Activated gamma-delta T cell treated with anti-CD3 and anti-CD28 coated beads, Interleukin-2, amount 50 U/mL, for 16 hours (primary cell): ENCODE data around the gene PSMA6.
"Not testable (repeated sequence)": the region's sequence is repeated elsewhere in the genome, so short reads cannot be mapped to it uniquely, and the experiment has no call there.

Experiments used
- DNase-seq: peaks from one replicate; pipeline ENCODE4 v3.0.0-alpha.2; 2020; ENCODE audit warnings: low read depth

Gene PSMA6

GRCh38 chr14:35326375-35326774 is 34.2 kb downstream of the PSMA6 start:
- no peak for DNase-seq

- no peak for DNase-seq
Measured at GRCh38 chr14:35331605-35332516, 39.7 kb downstream of the PSMA6 start.

GRCh38 chr14:35332517-35333263 is 40.5 kb downstream of the PSMA6 start:
- DNase-seq = no peak

- no peak for DNase-seq
Measured at GRCh38 chr14:35333264-35333730, 41.1 kb downstream of the PSMA6 start.

GRCh38 chr14:35333797-35334743 is 41.9 kb downstream of the PSMA6 start:
- DNase-seq = no peak

GRCh38 chr14:35335388-35336092 is 43.4 kb downstream of the PSMA6 start:
- no peak for DNase-seq

- not testable (repeated sequence) for DNase-seq
Measured at GRCh38 chr14:35336171-35336493, 44.0 kb downstream of the PSMA6 start.

- no peak for DNase-seq
Measured at GRCh38 chr14:35336494-35337268, 44.5 kb downstream of the PSMA6 start.

GRCh38 chr14:35337269-35338255 is 45.4 kb downstream of the PSMA6 start:
- DNase-seq = no peak

GRCh38 chr14:35338731-35339405 is 46.7 kb downstream of the PSMA6 start:
- no peak for DNase-seq

- no peak for DNase-seq
Measured at GRCh38 chr14:35339761-35340406, 47.7 kb downstream of the PSMA6 start.

GRCh38 chr14:35340616-35341453 is 48.7 kb downstream of the PSMA6 start:
- no peak for DNase-seq

- DNase-seq = no peak
Measured at GRCh38 chr14:35341454-35341750, 49.2 kb downstream of the PSMA6 start.

GRCh38 chr14:35341751-35342488 is 49.7 kb downstream of the PSMA6 start:
- DNase-seq = no peak

- DNase-seq = no peak
Measured at GRCh38 chr14:35342489-35343010, 50.4 kb downstream of the PSMA6 start.

GRCh38 chr14:35343702-35344101 is 51.5 kb downstream of the PSMA6 start:
- DNase-seq = no peak
